Stomach (tissue), 9 donors: ENCODE results near the gene CKAP2. TPM values are rescaled to one million over a fixed set of nuclear protein-coding genes. Genes with fewer than 3 reads are reported as not detected.

Experiments
- DNase-seq, 2 donors: peaks; one replicate each; pipeline versions ENCODE4 v3.0.0 to v3.0.0-alpha.2; 2013 to 2019
- H3K27ac ChIP-seq, 5 donors: fragments of 200-600 bp in 4 of 5; sonication (generic) in 4 of 5; one replicate each; pipeline ENCODE4 v1.5.1; 2013 to 2019; ENCODE audit warnings: mild to moderate bottlenecking in 1 of 5, moderate library complexity in 1 of 5
- H3K27me3 ChIP-seq, 3 donors: fragments of 200-600 bp; sonication (generic); one replicate each; pipeline ENCODE4 v1.5.1; 2017 to 2019; ENCODE audit warnings: mixed run types in 1 of 3
- H3K36me3 ChIP-seq, 4 donors: fragments of 200-600 bp; sonication (generic); 1 replicate in 3 of 4; 2 replicates in 1 of 4; pipeline ENCODE4 v1.5.1; 2016 to 2019
- H3K4me1 ChIP-seq, 4 donors: fragments of 200-600 bp; sonication (generic); one replicate each; pipeline ENCODE4 v1.5.1; 2016 to 2019
- H3K4me3 ChIP-seq, 4 donors: fragments of 200-600 bp; sonication (generic) in 3 of 4; one replicate each; pipeline ENCODE4 v1.5.1; 2016 to 2019; ENCODE audit warnings: mild to moderate bottlenecking in 1 of 4
- H3K9me3 ChIP-seq, 4 donors: fragments of 200-600 bp; sonication (generic); one replicate each; pipeline ENCODE4 v1.5.1; 2016 to 2019
- CTCF ChIP-seq, 7 experiments: fragments of 450-650 bp in 4 of 7; fragments of 200-600 bp in 3 of 7; sonication (generic) in 3 of 7; IDR thresholded peaks; one replicate each; pipeline ENCODE4 v1.5.1; 2016 to 2019; ENCODE audit warnings: antibody characterized with exemption in 7 of 7, control low read depth in 2 of 7, mild to moderate bottlenecking in 1 of 7
- EP300 ChIP-seq: sonication (generic); formaldehyde crosslinking; IDR thresholded peaks from one replicate; pipeline ENCODE4 v1.6.1; 2017; ENCODE audit warnings: antibody characterized with exemption
- POLR2A ChIP-seq, 4 donors: fragments of 450-650 bp; IDR thresholded peaks; one replicate each; pipeline ENCODE4 v1.6.1; 2016; ENCODE audit warnings: antibody characterized with exemption in 4 of 4, control low read depth in 2 of 4, mild to moderate bottlenecking in 1 of 4, moderate library complexity in 1 of 4
- POLR2AphosphoS5 ChIP-seq, 3 donors: sonication (generic); formaldehyde crosslinking; IDR thresholded peaks; one replicate each; pipeline ENCODE4 v1.6.1; 2016; ENCODE audit warnings: antibody characterized with exemption in 3 of 3
- WGBS, 5 donors: extraction: QIAGEN DNeasy Blood & Tissue Kit in 3 of 5; methylation state at CpG; one replicate each; pipeline versions ENCODE4 v1.1.5 to v1.1.7; 2013 to 2018; 5-methylcytosine and 5-hydroxymethylcytosine counted together
- intact Hi-C: fragments of 100-400 bp; cut with DNase I; formaldehyde crosslinking; loops from one replicate; pipeline ENCODE4 v1.15.1; 2023; ENCODE audit warnings: low total_unique reads
- polyA plus RNA-seq, 3 donors: library from polyadenylated mRNA; stranded (reverse); fragments of 200-250 nt; gene quantifications; one replicate each; pipeline ENCODE4 v1.2.3, GENCODE V29; 2013
- total RNA-seq, 5 donors: library from RNA; depleted of rRNA; stranded (reverse); fragments of >200 nt; gene quantifications; one replicate each; pipeline versions ENCODE4 v1.1.0 to v1.2.3, GENCODE V29; 2014 to 2016
- donor health status: healthy with polysubstance abuse.
- donor health status: Bipolar disorder and iron deficiency.
- donor health status: healthy.

The CKAP2 gene
- total and polyA plus RNA-seq, 8 donors, result 2.3 to 31.6 (median 12.5) TPM

GRCh38 chr13:52411629-52412028, 43.6 kb upstream of the CKAP2 start:
- Histone ChIP-seq H3K4me1 (peaks cover 0 to 3% (median 0%) of the 10 kb centered on the region in 4 donors), H3K4me3 (no peak overlapping the region), H3K27ac (no peak overlapping the region), H3K9me3 (no peaks in the 10 kb centered on the region), H3K36me3 (peaks cover 5 to 71% (median 56%) of the 10 kb centered on the region in 4 donors), H3K27me3 (peaks cover 0 to 5% (median 0%) of the 10 kb centered on the region in 3 donors)
- DNase-seq, result no peak
- WGBS, 5 donors, result 80 to 87% (median 82%) methylated on average over 4 of the region's 4 CpGs
- intact Hi-C loops, result no loop called here
- TF ChIP-seq CTCF (IDR thresholded peaks at IDR 0.05) (no peak), EP300 (no peak), POLR2AphosphoS5 (IDR thresholded peaks at IDR 0.05) (no peak), POLR2A (IDR thresholded peaks at IDR 0.05) (no peak)

- Histone ChIP-seq H3K4me3 (no peak overlapping the region), H3K9me3 (no peaks in the 10 kb centered on the region), H3K27me3 (peaks cover 0 to 2% (median 0%) of the 10 kb centered on the region in 3 donors), H3K27ac (no peak overlapping the region), H3K36me3 (peaks cover 10 to 76% (median 61%) of the 10 kb centered on the region in 4 donors), H3K4me1 (no peaks in the 10 kb centered on the region)
- no peak for DNase-seq
- WGBS, 5 donors, result 83 to 100% (median 95%) methylated on average over 1 of the region's 1 CpG
- TF ChIP-seq POLR2AphosphoS5 (IDR thresholded peaks at IDR 0.05), result no peak
- no peak for TF ChIP-seq POLR2A (IDR thresholded peaks at IDR 0.05)
- TF ChIP-seq CTCF (IDR thresholded peaks at IDR 0.05), result no peak
- TF ChIP-seq EP300, result no peak
- intact Hi-C loops, result no loop called here
Observed at GRCh38 chr13:52412128-52412527, 43.1 kb upstream of the CKAP2 start.

GRCh38 chr13:52414051-52414450, 41.2 kb upstream of the CKAP2 start:
- Histone ChIP-seq H3K4me1 (no peaks in the 10 kb centered on the region), H3K9me3 (no peaks in the 10 kb centered on the region)

GRCh38 chr13:52414963-52415362, 40.3 kb upstream of the CKAP2 start:
- no peak for TF ChIP-seq CTCF (IDR thresholded peaks at IDR 0.05)
- no peak for TF ChIP-seq EP300
- TF ChIP-seq POLR2A (IDR thresholded peaks at IDR 0.05), result no peak
- TF ChIP-seq POLR2AphosphoS5 (IDR thresholded peaks at IDR 0.05), result no peak
- intact Hi-C loops, result no loop called here
- Histone ChIP-seq H3K27ac (no peak overlapping the region), H3K36me3 (peaks cover 12 to 97% (median 85%) of the 10 kb centered on the region in 4 donors), H3K4me3 (no peak overlapping the region), H3K9me3 (no peaks in the 10 kb centered on the region), H3K4me1 (no peaks in the 10 kb centered on the region), H3K27me3 (no peaks in the 10 kb centered on the region)
- DNase-seq, result no peak
- 40 to 97% (median 68%) methylated on average over 1 of the region's 1 CpG for WGBS, 5 donors

More at GRCh38 chr13:52414051-52414450, 41.2 kb upstream of the CKAP2 start:
- no peak for DNase-seq
- TF ChIP-seq POLR2AphosphoS5 (IDR thresholded peaks at IDR 0.05) (no peak), CTCF (IDR thresholded peaks at IDR 0.05) (no peak), EP300 (no peak), POLR2A (IDR thresholded peaks at IDR 0.05) (no peak)
- intact Hi-C loops, result no loop called here
- Histone ChIP-seq H3K4me3 (no peak overlapping the region), H3K36me3 (peaks cover 12 to 96% (median 79%) of the 10 kb centered on the region in 4 donors), H3K27me3 (no peaks in the 10 kb centered on the region), H3K27ac (no peak overlapping the region)
- 86 to 96% (median 95%) methylated on average over 1 of the region's 1 CpG for WGBS, 5 donors
